GM18861 (cell line): ENCODE measurements around the gene CSNK1G2.
A peak's percentile ranks its signal among the peaks of the same experiment; 100 is the strongest.

Experiments
- ATAC-seq: cut with Tn5 transposase; IDR thresholded peaks from one replicate; pipeline ENCODE4 v1.9.1; 2021; ENCODE audit not compliant: unreplicated experiment

Gene CSNK1G2

GRCh38 chr19:1941146-1942077, at the start of gene CSNK1G2:
CSNK1G2 (plus strand) TSS chr19:1941172; CDS start chr19:1969773, 28,601 bp downstream.
- ATAC-seq: no peak

GRCh38 chr19:1893791-1894190, 47.2 kb upstream of the CSNK1G2 start:
- ATAC-seq: no peak

GRCh38 chr19:1896508-1896907, 44.5 kb upstream of the CSNK1G2 start:
- no peak for ATAC-seq

- ATAC-seq: no peak
These were observed 39.0 kb upstream of the CSNK1G2 start for GRCh38 chr19:1901940-1902404.

GRCh38 chr19:1902923-1903322, 38.0 kb upstream of the CSNK1G2 start:
- no peak for ATAC-seq

- ATAC-seq: no peak
These were observed 36.2 kb upstream of the CSNK1G2 start for GRCh38 chr19:1904860-1905109.

- peak; percentile 65 for ATAC-seq
These were observed 35.7 kb upstream of the CSNK1G2 start, which contains the start of the genes ADAT3 and SCAMP4 for GRCh38 chr19:1905110-1905862. ADAT3 (plus strand) TSS chr19:1905399; CDS start chr19:1912048, 6,649 bp downstream. SCAMP4 (plus strand) TSS chr19:1905399; CDS start chr19:1915020, 9,621 bp downstream.

GRCh38 chr19:1905863-1906375, 35.1 kb upstream of the CSNK1G2 start:
- ATAC-seq: no peak

- ATAC-seq: no peak
These were observed 33.9 kb upstream of the CSNK1G2 start for GRCh38 chr19:1906985-1907562.

- ATAC-seq: no peak
These were observed 33.2 kb upstream of the CSNK1G2 start for GRCh38 chr19:1907563-1908363.

- ATAC-seq: no peak
These were observed 32.7 kb upstream of the CSNK1G2 start for GRCh38 chr19:1908364-1908678.

- no peak for ATAC-seq
These were observed 31.3 kb upstream of the CSNK1G2 start for GRCh38 chr19:1909761-1910080.

- ATAC-seq: no peak
These were observed 30.8 kb upstream of the CSNK1G2 start for GRCh38 chr19:1910177-1910576.

GRCh38 chr19:1911098-1911497, 29.9 kb upstream of the CSNK1G2 start:
- ATAC-seq: no peak

- ATAC-seq: no peak
These were observed 29.0 kb upstream of the CSNK1G2 start for GRCh38 chr19:1911995-1912394.

- ATAC-seq: no peak
These were observed 28.0 kb upstream of the CSNK1G2 start for GRCh38 chr19:1912760-1913505.

- no peak for ATAC-seq
These were observed 27.0 kb upstream of the CSNK1G2 start for GRCh38 chr19:1913781-1914577.

GRCh38 chr19:1914826-1915341, 26.1 kb upstream of the CSNK1G2 start:
- no peak for ATAC-seq

- no peak for ATAC-seq
These were observed 23.8 kb upstream of the CSNK1G2 start for GRCh38 chr19:1917146-1917545.
